ENCODE data around the gene LMBRD2.
A peak's percentile ranks its signal among the peaks of the same experiment; 100 is the strongest.
"Not testable (repeated sequence)": the region's sequence is repeated elsewhere in the genome, so short reads cannot be mapped to it uniquely, and the experiment has no call there.

The LMBRD2 gene

GRCh38 chr5:36160617-36161016 lies 8.9 kb upstream of the LMBRD2 start:
- DNase-seq: no peak

DNA sequence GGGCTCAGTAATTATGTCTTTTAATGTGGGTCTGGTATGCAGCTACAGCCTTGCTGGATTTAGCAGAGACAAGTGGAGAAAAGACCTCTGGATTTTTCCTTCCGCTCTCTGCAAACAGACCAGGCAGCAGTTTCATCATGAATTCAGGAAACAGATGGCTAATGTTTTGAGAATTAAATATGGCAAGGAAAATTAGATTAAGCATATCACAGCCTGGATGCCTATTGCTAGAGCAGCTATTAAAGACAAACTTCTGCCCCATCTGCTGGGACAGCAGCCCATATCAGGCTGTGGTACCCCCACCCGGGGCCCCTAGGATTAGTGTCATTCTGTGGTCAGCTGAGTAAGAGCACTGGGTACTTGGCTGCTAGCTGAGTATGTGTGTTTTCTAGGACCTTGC lies 6.5 kb upstream of the LMBRD2 start:
- no peak for DNase-seq

DNA sequence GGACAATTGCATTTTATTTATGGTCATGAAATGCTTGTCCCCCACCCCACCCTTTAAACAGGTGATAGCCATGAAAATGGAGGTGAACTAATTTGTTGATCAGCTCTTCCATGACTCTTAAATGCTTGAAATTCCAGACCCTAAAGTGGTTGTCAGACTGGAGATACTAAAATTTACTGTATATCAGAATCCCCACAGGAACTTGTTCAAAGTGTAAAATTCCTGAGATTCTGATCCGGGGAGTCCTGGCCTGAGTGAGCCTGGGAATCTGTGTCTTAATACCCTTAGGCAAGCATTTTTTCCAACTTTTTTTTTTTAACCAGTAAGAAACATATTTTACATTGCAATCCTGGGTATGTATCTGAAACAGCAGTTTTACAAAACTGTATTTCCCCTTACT lies 4.9 kb upstream of the LMBRD2 start:
- no peak for DNase-seq

- DNase-seq: no peak
Measured at GRCh38 chr5:36156121-36156601, 4.5 kb upstream of the LMBRD2 start.

DNA sequence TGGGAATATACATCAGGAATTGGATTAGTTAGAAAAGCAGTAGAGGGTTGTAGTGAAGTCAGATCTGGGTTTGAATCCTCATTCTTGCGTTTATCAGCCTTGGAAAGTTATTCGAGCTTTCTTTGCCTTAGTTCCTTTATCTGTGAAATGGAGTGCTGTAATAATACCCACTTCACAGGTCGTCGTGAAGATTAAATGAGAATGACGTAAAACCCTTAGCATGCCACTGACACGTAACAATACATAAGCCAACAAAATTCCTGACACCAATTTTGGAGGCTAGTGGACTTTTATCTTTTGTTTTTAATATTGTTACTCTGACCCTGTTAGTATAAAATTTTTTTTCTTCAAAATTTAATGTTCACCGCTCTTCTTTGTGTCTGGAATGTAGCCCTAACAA lies 3.6 kb upstream of the LMBRD2 start:
- DNase-seq: no peak

DNA sequence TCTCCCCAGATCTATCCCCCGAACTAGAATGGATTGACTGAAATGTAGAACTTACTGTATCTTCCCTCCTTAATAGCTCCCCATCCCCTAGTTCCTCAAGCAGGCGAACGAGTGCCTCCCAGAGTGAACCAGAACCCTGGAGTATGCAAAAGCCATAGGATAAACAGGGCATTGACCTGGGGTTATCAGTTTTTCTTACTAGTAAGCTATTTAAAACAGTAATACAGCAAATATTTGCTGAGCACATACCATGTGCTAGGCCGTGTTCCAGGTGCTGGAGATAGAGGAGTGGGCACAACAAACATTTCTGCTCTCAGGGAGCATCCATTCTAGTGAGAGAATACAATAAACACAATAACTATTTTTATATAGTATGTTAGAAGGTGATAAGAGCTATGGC lies 2.0 kb upstream of the LMBRD2 start:
- DNase-seq: no peak

DNA sequence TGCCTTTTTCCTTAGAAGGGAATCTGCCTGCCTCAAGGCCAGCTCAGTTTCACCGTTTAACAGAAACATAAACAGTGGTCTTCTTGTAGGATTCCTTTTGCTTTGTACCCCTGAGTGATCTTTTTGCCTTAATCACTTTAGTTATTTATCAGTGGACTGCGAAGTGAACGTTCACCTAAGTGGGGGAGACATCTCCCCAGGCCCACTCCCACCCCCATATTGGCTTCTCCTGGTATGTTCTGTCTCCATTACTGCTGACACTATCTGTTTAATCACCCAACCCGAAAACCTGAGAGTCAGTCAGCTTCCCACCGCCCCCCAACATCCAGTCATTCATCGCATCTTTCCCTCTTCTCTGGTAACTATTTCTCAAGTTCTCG lies 1.6 kb upstream of the LMBRD2 start:
- DNase-seq: no peak

DNA sequence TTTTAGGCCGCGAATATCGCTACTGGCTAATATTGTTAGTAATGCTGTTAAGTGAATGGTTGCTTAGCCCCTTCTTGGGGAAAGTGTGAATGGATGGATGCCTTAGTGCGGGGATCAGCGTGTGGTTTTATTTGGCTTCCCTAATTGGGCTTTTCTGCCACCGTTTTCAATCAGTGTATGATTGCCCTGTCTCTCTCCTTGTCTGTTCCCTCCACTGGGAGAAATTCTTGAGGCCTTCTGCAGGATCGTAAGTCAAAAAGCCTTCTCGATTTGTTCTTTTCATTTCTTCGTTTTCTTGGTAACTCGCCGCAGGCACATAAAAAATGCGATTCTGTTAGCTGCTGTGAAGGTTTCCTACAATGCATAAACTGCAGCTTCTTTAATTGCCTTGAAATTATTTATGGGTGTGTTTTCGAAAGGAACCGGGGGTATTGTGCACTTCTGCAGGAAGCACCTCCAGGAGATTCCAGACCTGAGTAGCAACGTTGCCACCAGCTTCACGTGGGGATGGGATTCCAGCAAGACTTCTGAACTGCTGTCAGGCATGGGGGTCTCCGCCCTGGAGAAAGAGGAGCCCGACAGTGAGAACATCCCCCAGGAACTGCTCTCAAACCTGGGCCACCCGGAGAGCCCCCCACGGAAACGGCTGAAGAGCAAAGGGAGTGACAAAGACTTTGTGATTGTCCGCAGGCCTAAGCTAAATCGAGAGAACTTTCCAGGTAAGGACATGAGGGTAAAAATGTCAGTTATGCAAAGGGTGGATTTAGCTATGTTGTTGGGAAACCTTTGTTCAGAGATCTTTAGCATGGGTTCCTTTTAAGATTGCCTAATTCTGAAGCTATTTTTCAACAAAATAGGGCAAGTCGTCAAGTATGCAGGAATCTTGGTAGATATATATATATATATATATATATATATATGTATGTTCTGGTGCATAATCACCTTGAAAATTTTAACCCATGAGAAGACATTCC lies 924 bp upstream of the LMBRD2 start:
- DNase-seq: peak; percentile 47 to 63

- DNase-seq: peak; percentile 85 to 94
Measured at GRCh38 chr5:36150676-36151433, 832 bp downstream of the LMBRD2 start.

- no peak for DNase-seq
Measured at GRCh38 chr5:36147681-36148080, 4.0 kb downstream of the LMBRD2 start.

DNA sequence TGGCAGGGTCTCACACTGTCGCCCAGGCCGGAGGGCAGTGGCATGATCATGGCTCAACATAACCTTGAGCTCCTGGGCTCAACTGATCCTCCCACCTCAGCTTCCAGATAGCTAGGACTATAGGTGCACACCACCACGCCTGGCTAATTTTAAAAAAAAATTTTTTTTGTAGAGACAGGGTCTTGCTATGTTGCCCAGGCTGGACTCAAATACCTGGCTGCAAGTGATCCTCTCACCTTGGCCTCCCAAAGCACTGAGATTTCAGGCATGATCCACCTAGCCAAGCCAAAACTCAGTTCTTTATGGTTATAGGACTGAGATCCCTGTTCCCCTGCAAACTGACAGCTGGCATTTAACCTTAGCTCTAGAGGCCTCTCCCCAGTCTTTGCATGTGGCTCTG lies 5.3 kb downstream of the LMBRD2 start:
- DNase-seq: no peak

- DNase-seq: no peak
Measured at GRCh38 chr5:36145311-36145710, 6.4 kb downstream of the LMBRD2 start.

GRCh38 chr5:36138900-36139683 lies 12.6 kb downstream of the LMBRD2 start:
- no peak for DNase-seq

DNA sequence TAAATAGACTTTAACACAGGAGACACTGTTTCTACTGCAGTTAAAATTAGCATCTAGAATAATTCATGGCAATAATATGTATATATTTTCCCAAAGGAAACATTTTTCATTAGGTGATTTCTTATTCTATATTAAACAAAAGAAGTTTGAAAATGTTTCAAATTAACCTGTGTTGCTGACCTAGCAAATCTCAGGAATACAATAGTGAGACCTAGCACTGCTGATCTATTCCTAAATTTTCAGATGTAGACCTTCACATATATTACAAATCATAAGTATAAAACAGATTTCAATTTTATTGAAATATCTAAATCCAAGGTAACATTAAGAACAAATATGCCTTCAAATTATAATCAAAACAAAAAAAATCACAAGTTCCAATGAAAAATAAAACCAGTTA lies 15.1 kb downstream of the LMBRD2 start:
- DNase-seq: no peak

DNA sequence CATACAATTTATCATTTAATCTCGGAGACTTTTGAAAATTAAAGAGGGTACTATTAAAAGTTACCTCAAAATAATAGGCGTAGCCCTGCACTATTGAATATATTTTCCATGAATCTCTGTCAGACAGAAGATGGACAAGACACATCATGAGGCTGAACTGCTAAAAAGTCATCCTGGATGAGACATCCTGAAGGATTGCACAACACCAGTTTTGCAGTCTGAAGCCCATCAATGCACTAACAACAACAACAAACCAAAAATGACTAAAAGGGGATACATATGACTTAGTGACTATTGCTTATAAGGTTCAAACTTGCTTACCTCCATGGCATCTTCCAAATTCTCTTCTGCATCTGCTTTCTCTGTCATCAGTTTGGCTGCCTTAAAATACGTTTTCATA lies 15.7 kb downstream of the LMBRD2 start:
- no peak for DNase-seq

GRCh38 chr5:36133009-36133408 lies 18.7 kb downstream of the LMBRD2 start:
- not testable (repeated sequence) for DNase-seq

- not testable (repeated sequence) for DNase-seq
Measured at GRCh38 chr5:36129666-36130065, 22.0 kb downstream of the LMBRD2 start.

DNA sequence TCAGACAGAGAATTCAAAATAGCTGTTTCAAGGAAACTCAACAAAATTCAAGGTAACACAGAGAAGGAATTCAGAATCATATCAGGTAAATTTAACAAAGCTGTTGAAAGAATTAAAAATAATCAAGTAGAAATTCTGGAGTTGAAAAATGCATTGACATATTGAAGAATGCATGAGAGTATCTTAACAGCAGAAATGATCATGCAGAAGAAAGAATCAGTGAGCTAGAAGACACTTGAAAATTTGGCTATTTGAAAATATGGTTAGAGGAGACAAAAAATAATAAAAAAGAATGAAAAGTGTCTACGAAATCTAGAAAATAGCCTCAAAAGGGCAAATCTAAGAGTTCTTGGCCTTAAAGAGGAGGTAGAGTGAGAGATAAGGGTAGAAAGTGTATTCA lies 22.9 kb downstream of the LMBRD2 start:
- DNase-seq: no peak

- DNase-seq: no peak
Measured at GRCh38 chr5:36125868-36126267, 25.8 kb downstream of the LMBRD2 start.

GRCh38 chr5:36111238-36111637 lies 40.4 kb downstream of the LMBRD2 start:
- DNase-seq: no peak

- DNase-seq: no peak
Measured at GRCh38 chr5:36108758-36109460, 42.8 kb downstream of the LMBRD2 start.

DNA sequence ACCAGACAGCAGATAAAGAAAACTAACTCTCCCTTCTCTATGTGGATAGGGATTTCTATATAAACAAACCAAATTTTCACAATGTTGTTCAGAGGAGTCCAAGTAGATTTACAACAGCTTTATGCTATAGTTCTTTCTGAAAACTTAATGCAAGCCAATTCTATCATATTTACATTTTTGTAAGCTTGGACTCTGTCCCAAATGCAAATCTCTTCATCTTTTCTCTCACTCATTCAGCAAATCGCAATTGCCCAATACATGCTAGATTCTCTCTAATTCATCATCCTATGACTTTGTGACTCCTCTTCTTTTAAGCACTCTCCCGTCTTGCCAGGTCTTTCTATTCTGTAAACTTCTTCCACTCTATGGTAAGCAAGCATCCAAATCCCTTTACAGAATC lies 45.9 kb downstream of the LMBRD2 start:
- DNase-seq: no peak

Data from NCI-H2081 (cell line).